MCF 10A (cell line): Measurements from ENCODE around the gene NR2E3. TPM values are rescaled to one million over a fixed set of nuclear protein-coding genes. Genes with fewer than 3 reads are reported as not detected.
"Not testable (repeated sequence)": the region's sequence is repeated elsewhere in the genome, so short reads cannot be mapped to it uniquely, and the experiment has no call there.

Source experiments
- BruUV-seq: library from RNA; stranded (reverse); fragments of 400-500 nt; replicated peaks from 2 replicates; lab custom pipeline; 2021; lab: Mats Ljungman, UMichigan
- CTCF ChIA-PET: fragments of 300-600 bp; sonication (Branson Sonifier 250); formaldehyde crosslinking; extraction: SDS; loops from one replicate; lab custom pipeline; 2021; ENCODE audit warnings: antibody characterized with exemption, inconsistent platforms; lab: Yijun Ruan, JAX
- POLR2A ChIA-PET: fragments of 300-600, 350-650 bp; sonication (Branson Sonifier 250); formaldehyde crosslinking; extraction: SDS; loops from one replicate; lab custom pipeline; 2020; ENCODE audit warnings: antibody characterized with exemption, inconsistent platforms; lab: Yijun Ruan, JAX
- DNase-seq: peaks from one replicate; pipeline ENCODE4 v3.0.0-alpha.2; 2018; ENCODE audit not compliant: unreplicated experiment
- H3K27ac Mint-ChIP-seq: one replicate; pipeline ENCODE4 v1.8.0; 2022; ENCODE audit warnings: mild to moderate bottlenecking, low read depth, mixed read lengths; ENCODE audit not compliant: unreplicated experiment
- H3K27me3 Mint-ChIP-seq: one replicate; pipeline ENCODE4 v1.8.0; 2022; ENCODE audit warnings: mixed read lengths; ENCODE audit not compliant: insufficient read depth, unreplicated experiment
- H3K36me3 Mint-ChIP-seq: one replicate; pipeline ENCODE4 v1.8.0; 2022; ENCODE audit warnings: mild to moderate bottlenecking, moderate library complexity, mixed read lengths; ENCODE audit not compliant: insufficient read depth, unreplicated experiment
- H3K4me1 Mint-ChIP-seq: one replicate; pipeline ENCODE4 v1.8.0; 2022; ENCODE audit warnings: mixed read lengths; ENCODE audit not compliant: insufficient read depth, unreplicated experiment
- H3K4me3 Mint-ChIP-seq: one replicate; pipeline ENCODE4 v1.8.0; 2022; ENCODE audit warnings: mild to moderate bottlenecking, moderate library complexity, mixed read lengths; ENCODE audit not compliant: unreplicated experiment
- H3K9me3 Mint-ChIP-seq: one replicate; pipeline ENCODE4 v1.8.0; 2022; ENCODE audit warnings: mixed read lengths; ENCODE audit not compliant: unreplicated experiment
- CTCF ChIP-seq: fragments of 200-600 bp; IDR thresholded peaks from one replicate; pipeline ENCODE4 v1.8.0; 2022; ENCODE audit warnings: antibody characterized with exemption, mild to moderate bottlenecking; ENCODE audit not compliant: unreplicated experiment
- intact Hi-C: fragments of 100-400 bp; cut with micrococcal nuclease; formaldehyde crosslinking; loops from 2 replicates; pipeline ENCODE4 v1.14.1; 2022
- total RNA-seq: library from RNA; stranded (reverse); gene quantifications from 2 replicates; pipeline ENCODE4 v1.2.3, GENCODE V29; 2022

The NR2E3 gene
- total RNA-seq, 1 experiment from 2014 or later = 0.49 TPM

GRCh38 chr15:71830981-71831380 lies 20.6 kb downstream of the NR2E3 start:
- Mint-ChIP-seq H3K4me3 (no peak overlapping the region), H3K27ac (no peak overlapping the region), H3K27me3 (no peaks in the 10 kb centered on the region), H3K36me3 (peaks cover 22% of the 10 kb centered on the region), H3K9me3 (no peaks in the 10 kb centered on the region), H3K4me1 (no peaks in the 10 kb centered on the region)
- POLR2A ChIA-PET = interaction anchor here (0.6 kb wide), 1 partner anchor 172 kb away, joined by 5 read pairs; no protein-coding TSS in a partner anchor
- intact Hi-C loops = no loop called here
- CTCF ChIA-PET = no interaction called here
- no TSS peak for BruUV-seq
- no peak for DNase-seq
- TF ChIP-seq CTCF = no peak

GRCh38 chr15:71841563-71841962 lies 31.2 kb downstream of the NR2E3 start:
- H3K9me3 Mint-ChIP-seq = no peaks in the 10 kb centered on the region
- DNase-seq = no peak
- H3K4me3 Mint-ChIP-seq = no peak overlapping the region
- ChIA-PET POLR2A (no interaction called here), CTCF (no interaction called here)
- peaks cover 26% of the 10 kb centered on the region for H3K36me3 Mint-ChIP-seq
- TF ChIP-seq CTCF = no peak
- no peaks in the 10 kb centered on the region for H3K27me3 Mint-ChIP-seq
- H3K27ac Mint-ChIP-seq = no peak overlapping the region
- intact Hi-C loops = no loop called here
- no peaks in the 10 kb centered on the region for H3K4me1 Mint-ChIP-seq
- no TSS peak for BruUV-seq

DNA sequence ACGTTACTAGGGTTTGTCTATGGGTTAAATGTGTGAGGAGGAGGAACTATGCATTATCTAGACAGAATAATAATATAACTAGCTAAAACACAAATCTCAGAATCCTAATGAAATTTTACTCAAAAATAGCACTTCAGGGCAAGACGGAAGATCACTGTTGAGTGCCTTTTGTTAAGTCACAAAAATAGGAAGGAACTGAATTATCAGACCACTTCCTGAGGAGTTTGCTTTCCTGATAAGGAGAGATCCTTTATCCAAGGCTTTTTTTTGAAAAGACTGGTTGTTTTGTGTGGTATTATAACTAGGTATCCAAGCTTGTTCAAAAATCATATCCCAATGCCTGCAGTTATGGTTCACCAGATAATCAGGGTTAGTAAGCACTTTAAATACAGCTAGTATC lies 34.6 kb downstream of the NR2E3 start:
- no peak for TF ChIP-seq CTCF
- intact Hi-C loops = no loop called here

GRCh38 chr15:71853543-71853942 lies 43.2 kb downstream of the NR2E3 start:
- Mint-ChIP-seq H3K4me3 (no peak overlapping the region), H3K36me3 (peaks cover 28% of the 10 kb centered on the region), H3K9me3 (no peaks in the 10 kb centered on the region), H3K27me3 (no peaks in the 10 kb centered on the region), H3K27ac (no peak overlapping the region), H3K4me1 (no peaks in the 10 kb centered on the region)
- intact Hi-C loops = no loop called here
- ChIA-PET CTCF (interaction anchor here (0.7 kb wide), 1 partner anchor 46 kb away, joined by 3 read pairs; no protein-coding TSS in a partner anchor), POLR2A (interaction anchor here (1.0 to 1.4 kb wide), 2 partner anchors 14 to 33 kb away, joined by 3 to 4 read pairs; no protein-coding TSS in a partner anchor)
- no peak for DNase-seq
- BruUV-seq = no TSS peak
- no peak for TF ChIP-seq CTCF

More for the DNA sequence above, 34.6 kb downstream of the NR2E3 start:
- peaks cover 49% of the 10 kb centered on the region for H3K36me3 Mint-ChIP-seq
- no TSS peak for BruUV-seq
- no peaks in the 10 kb centered on the region for H3K9me3 Mint-ChIP-seq
- ChIA-PET POLR2A (no interaction called here), CTCF (interaction anchor here (0.7 kb wide), 1 partner anchor 10 kb away, joined by 3 read pairs; no protein-coding TSS in a partner anchor)
- H3K4me1 Mint-ChIP-seq = no peaks in the 10 kb centered on the region
- DNase-seq = no peak
- no peak overlapping the region for H3K27ac Mint-ChIP-seq
- H3K27me3 Mint-ChIP-seq = no peaks in the 10 kb centered on the region
- no peak overlapping the region for H3K4me3 Mint-ChIP-seq

- CTCF ChIA-PET, H3K27ac Mint-ChIP-seq, H3K27me3 Mint-ChIP-seq, intact Hi-C loops, DNase-seq, H3K9me3 Mint-ChIP-seq, H3K36me3 Mint-ChIP-seq, BruUV-seq, POLR2A ChIA-PET, H3K4me3 Mint-ChIP-seq, H3K4me1 Mint-ChIP-seq: not testable (repeated sequence)
Measured at GRCh38 chr15:71858232-71858631, 47.9 kb downstream of the NR2E3 start.
